ENCODE data around the gene BICRA.

BICRA gene

GRCh38 chr19:47675859-47676258 is 66.9 kb downstream of the BICRA start:
- no peak for TF ChIP-seq CTCF (IDR thresholded peaks at IDR 0.05; ENCODE audit: borderline replicate concordance, extremely low read depth, low read length, poor library complexity, severe bottlenecking)
- no peak for TF ChIP-seq EZH2 (IDR thresholded peaks at IDR 0.05; ENCODE audit: borderline replicate concordance, low read depth, low read length, severe bottlenecking)
- Histone ChIP-seq H3K36me3 (ENCODE audit: insufficient read depth, low read length) (peaks cover 42% of the 10 kb centered on the region), H3K4me2 (ENCODE audit: insufficient read depth, low read length) (no peak overlapping the region), H3K9me3 (ENCODE audit: insufficient read depth, low read length, severe bottlenecking) (no peaks in the 10 kb centered on the region), H3K4me1 (ENCODE audit: insufficient read depth, low read length) (no peaks in the 10 kb centered on the region), H3K9ac (ENCODE audit: low read depth, low read length) (no peak overlapping the region), H3K79me2 (ENCODE audit: insufficient read depth, low read length) (no peaks in the 10 kb centered on the region), H4K20me1 (ENCODE audit: insufficient read depth, low read length) (peaks cover 23% of the 10 kb centered on the region), H3K27ac (ENCODE audit: low read length) (no peak overlapping the region), H3K4me3 (ENCODE audit: low read depth in 1 of 2, low read length in 2 of 2) (no peak overlapping the region), H2AFZ (ENCODE audit: low read depth, low read length) (no peak overlapping the region), H3K27me3 (ENCODE audit: insufficient read depth, low read length, poor library complexity) (no peaks in the 10 kb centered on the region)
- DNase-seq (no peak), ATAC-seq (ENCODE audit: insufficient read depth, low read depth) (no peak)

GRCh38 chr19:47676811-47677210 is 67.9 kb downstream of the BICRA start:
- TF ChIP-seq CTCF (IDR thresholded peaks at IDR 0.05; ENCODE audit: borderline replicate concordance, extremely low read depth, low read length, poor library complexity, severe bottlenecking) (no peak), EZH2 (IDR thresholded peaks at IDR 0.05; ENCODE audit: borderline replicate concordance, low read depth, low read length, severe bottlenecking) (no peak)
- Histone ChIP-seq H3K4me1 (ENCODE audit: insufficient read depth, low read length) (no peaks in the 10 kb centered on the region), H2AFZ (ENCODE audit: low read depth, low read length) (no peak overlapping the region), H4K20me1 (ENCODE audit: insufficient read depth, low read length) (peaks cover 19% of the 10 kb centered on the region), H3K9ac (ENCODE audit: low read depth, low read length) (no peak overlapping the region), H3K27me3 (ENCODE audit: insufficient read depth, low read length, poor library complexity) (no peaks in the 10 kb centered on the region), H3K9me3 (ENCODE audit: insufficient read depth, low read length, severe bottlenecking) (no peaks in the 10 kb centered on the region), H3K27ac (ENCODE audit: low read length) (no peak overlapping the region), H3K4me3 (ENCODE audit: low read depth in 1 of 2, low read length in 2 of 2) (no peak overlapping the region), H3K4me2 (ENCODE audit: insufficient read depth, low read length) (no peak overlapping the region), H3K79me2 (ENCODE audit: insufficient read depth, low read length) (no peaks in the 10 kb centered on the region), H3K36me3 (ENCODE audit: insufficient read depth, low read length) (peaks cover 42% of the 10 kb centered on the region)
- ATAC-seq (ENCODE audit: insufficient read depth, low read depth) (no peak), DNase-seq (no peak)

- DNase-seq (no peak), ATAC-seq (ENCODE audit: insufficient read depth, low read depth) (no peak)
- Histone ChIP-seq H3K4me1 (ENCODE audit: insufficient read depth, low read length) (no peaks in the 10 kb centered on the region), H4K20me1 (ENCODE audit: insufficient read depth, low read length) (peaks cover 7% of the 10 kb centered on the region), H3K9me3 (ENCODE audit: insufficient read depth, low read length, severe bottlenecking) (no peaks in the 10 kb centered on the region), H2AFZ (ENCODE audit: low read depth, low read length) (no peak overlapping the region), H3K27ac (ENCODE audit: low read length) (no peak overlapping the region), H3K27me3 (ENCODE audit: insufficient read depth, low read length, poor library complexity) (no peaks in the 10 kb centered on the region), H3K4me3 (ENCODE audit: low read depth in 1 of 2, low read length in 2 of 2) (no peak overlapping the region), H3K36me3 (ENCODE audit: insufficient read depth, low read length) (peaks cover 37% of the 10 kb centered on the region), H3K79me2 (ENCODE audit: insufficient read depth, low read length) (no peaks in the 10 kb centered on the region), H3K9ac (ENCODE audit: low read depth, low read length) (no peak overlapping the region), H3K4me2 (ENCODE audit: insufficient read depth, low read length) (no peak overlapping the region)
- no peak for TF ChIP-seq EZH2 (IDR thresholded peaks at IDR 0.05; ENCODE audit: borderline replicate concordance, low read depth, low read length, severe bottlenecking)
These were observed 70.4 kb downstream of the BICRA start for GRCh38 chr19:47679251-47679900.

GRCh38 chr19:47679922-47680857 is 71.3 kb downstream of the BICRA start:
- H3K79me2 ChIP-seq (ENCODE audit: insufficient read depth, low read length) = no peaks in the 10 kb centered on the region
- H3K4me3 ChIP-seq (ENCODE audit: low read depth in 1 of 2, low read length in 2 of 2) = no peak overlapping the region
- H3K36me3 ChIP-seq (ENCODE audit: insufficient read depth, low read length) = peaks cover 32% of the 10 kb centered on the region
- H3K27ac ChIP-seq (ENCODE audit: low read length) = no peak overlapping the region
- H3K4me1 ChIP-seq (ENCODE audit: insufficient read depth, low read length) = no peaks in the 10 kb centered on the region
- peaks cover 9% of the 10 kb centered on the region for H4K20me1 ChIP-seq (ENCODE audit: insufficient read depth, low read length)
- no peaks in the 10 kb centered on the region for H3K9me3 ChIP-seq (ENCODE audit: insufficient read depth, low read length, severe bottlenecking)
- no peak for TF ChIP-seq EZH2 (IDR thresholded peaks at IDR 0.05; ENCODE audit: borderline replicate concordance, low read depth, low read length, severe bottlenecking)
- TF ChIP-seq CTCF (IDR thresholded peaks at IDR 0.05; ENCODE audit: borderline replicate concordance, extremely low read depth, low read length, poor library complexity, severe bottlenecking) = no peak
- no peaks in the 10 kb centered on the region for H3K27me3 ChIP-seq (ENCODE audit: insufficient read depth, low read length, poor library complexity)
- DNase-seq = no peak
- H2AFZ ChIP-seq (ENCODE audit: low read depth, low read length) = no peak overlapping the region
- no peak overlapping the region for H3K9ac ChIP-seq (ENCODE audit: low read depth, low read length)
- H3K4me2 ChIP-seq (ENCODE audit: insufficient read depth, low read length) = no peak overlapping the region
- ATAC-seq (ENCODE audit: insufficient read depth, low read depth) = no peak

Data from DND-41 (cell line).